NCI-H1694 (cell line): ENCODE measurements around the gene DNAH11.
"Not testable (repeated sequence)": the region's sequence is repeated elsewhere in the genome, so short reads cannot be mapped to it uniquely, and the experiment has no call there.

Source experiments
- DNase-seq: peaks from one replicate; lab custom pipeline; 2025; lab: John Stamatoyannopoulos, UW

DNAH11 gene

DNA sequence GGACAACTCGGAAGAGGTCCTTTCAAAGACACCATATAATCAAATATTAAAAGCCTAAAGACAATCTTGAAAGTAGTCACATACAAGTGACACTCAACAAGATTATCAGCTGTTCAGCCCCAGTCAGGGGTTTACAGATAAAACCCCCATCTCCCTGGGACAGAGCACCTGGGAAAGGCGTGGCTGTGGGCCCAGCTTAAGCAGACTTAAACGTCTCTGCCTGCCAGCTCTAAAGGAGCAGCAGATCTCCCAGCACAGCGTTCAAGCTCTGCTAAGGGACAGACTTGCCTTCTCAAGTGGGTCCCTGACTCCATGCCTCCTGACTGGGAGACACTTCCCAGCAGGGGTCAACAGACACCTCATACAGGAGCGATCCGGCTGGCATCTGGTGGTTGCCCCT lies 384.9 kb downstream of the DNAH11 start:
- no peak for DNase-seq

DNA sequence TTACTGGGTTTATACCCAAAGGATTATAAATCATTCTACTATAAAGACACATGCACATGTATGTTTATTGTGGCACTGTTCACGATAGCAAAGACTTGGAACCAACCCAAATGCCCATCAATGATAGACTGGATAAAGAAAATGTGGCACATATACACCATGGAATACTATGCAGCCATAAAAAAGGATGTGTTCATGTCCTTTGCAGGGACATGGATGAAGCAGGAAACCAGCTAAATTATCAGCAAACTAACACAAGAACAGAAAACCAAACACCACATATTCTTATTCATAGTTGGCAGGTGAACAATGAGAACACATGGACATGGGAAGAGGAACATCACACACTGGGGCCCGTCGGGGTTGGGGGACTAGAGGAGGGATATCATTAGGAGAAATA lies 390.5 kb downstream of the DNAH11 start:
- not testable (repeated sequence) for DNase-seq

DNA sequence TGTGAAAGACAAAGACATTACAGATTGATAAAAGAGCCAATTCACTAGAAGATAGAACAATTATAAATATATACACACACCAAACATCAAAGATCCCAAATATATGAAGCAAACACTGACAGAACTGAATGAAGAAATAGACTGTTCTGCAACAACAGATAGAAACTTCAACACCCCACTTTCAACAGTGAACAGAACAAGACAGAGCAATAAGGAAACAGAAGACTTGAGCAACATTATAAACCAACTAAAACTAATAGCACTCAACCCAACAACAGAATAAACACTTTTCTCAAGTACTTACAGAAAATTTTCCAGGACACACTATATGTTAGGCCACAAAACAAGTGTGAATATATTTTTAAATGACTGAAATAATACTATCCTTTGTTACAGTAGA lies 392.0 kb downstream of the DNAH11 start:
- no peak for DNase-seq

DNA sequence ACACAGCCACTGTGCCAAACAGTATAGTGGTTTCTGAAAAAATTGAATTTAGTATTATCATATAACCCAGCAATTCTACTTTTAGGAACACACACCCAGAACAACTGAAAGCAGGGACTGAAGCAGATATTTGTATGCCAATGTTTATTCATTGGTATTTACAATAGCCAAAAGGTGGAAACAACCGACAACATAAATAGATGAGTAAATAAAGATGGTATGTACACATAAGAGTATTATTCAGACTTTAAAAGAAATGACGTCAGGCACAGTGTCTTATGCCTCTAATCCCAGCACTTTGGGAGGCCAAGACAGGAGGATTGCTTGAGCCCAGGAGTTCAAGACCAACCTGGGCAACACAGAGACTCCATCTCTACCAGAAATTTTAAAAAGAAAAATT lies 395.6 kb downstream of the DNAH11 start:
- no peak for DNase-seq

DNA sequence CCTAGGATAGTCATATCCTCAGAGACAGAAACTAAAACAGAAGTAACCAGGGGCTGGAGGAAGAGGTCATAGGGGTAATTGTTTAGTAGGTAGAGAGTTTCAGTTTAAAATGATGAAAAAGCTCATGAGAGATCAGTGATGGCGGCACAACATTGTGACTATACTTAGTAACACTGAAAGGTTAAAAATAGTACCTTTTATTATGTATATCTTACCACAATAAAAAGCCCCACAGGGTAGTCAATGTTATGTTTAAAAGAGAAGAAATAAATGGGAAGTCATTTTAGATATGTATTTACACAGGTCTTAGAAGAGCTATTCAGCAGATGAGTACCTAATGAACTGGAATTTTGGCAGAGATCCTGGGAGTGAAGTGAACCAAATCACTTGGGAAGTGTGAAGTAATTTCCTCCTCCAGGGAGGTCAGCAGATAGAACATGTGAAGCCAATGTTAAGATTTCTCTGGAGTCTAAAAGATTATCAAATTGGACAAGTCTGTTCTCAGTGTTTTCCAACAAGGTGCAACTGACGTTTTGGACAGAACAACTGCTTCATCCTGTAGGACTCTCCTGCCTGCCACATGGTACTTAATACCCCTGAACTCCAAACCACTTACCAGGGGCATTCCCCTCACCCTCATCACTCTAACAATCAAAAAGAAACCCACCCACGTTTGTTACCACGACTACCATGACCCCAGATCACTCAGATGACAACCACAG lies 396.5 kb downstream of the DNAH11 start:
- DNase-seq, result no peak

DNA sequence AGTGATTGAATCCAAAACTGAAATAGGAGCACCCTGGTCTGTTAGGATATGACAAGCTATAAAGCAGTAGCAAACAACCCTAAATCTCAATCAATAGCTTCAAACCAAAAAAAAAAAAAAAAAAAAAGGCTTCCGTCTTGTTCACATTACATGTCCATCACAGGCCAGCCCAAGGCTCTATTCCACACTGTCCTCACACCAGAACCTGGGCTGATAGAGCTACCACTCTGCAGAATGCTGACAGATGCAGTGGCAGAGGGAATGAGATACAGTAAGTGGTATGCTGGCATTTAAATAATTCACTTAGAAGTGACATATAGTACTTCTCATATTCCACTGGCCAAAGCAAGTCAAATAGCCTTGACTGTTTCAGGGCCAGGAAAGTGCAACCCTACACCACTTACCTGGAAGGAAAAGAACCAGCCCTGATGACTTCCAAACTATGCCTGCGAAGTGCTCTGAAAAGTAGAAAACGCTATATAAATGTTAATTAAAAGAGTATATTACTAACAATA lies 397.1 kb downstream of the DNAH11 start:
- no peak for DNase-seq

DNA sequence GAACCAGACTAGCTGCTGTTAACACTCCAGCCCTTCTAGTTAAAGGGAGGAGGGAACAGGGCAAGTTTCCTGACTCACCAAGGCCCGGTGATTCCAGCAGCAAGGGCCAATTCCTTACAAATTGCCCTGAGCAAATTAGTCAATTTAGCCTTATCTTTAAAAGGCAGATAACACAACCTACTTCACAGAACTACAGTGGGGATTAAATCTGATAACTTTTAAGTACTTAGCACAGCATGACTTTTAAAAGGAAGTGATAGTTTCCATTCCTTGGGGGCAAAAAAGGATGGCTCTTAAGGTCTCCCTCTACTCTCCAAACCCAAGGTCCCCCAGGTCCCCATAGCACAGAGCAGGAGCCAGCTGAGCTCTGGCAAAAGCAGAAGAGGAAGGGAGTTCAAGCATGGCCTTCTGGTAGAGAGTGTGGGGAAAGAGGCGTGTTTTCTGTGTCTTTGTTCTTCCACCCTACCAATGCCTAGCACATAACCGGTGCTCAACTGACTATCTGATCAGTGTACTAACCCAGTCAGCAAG lies 398.8 kb downstream of the DNAH11 start:
- no peak for DNase-seq

DNA sequence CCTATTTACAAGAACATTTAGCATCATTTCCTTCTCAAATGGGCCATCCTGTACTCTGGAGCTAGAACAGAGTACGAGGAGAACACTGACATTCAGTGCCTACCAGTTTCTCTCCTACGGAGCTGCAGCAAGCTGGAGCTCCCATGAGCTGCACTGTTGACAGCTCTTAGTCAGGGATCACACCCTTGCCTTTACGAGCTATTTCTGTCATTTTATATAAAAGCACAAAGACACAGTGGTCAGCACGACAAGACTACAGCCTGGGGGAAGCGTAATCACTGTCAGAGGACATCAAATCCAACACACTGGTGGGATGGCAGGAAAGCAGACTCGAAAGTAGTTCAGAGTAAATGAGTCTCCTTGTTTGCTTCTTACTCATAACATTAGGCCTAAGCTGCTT lies 400.1 kb downstream of the DNAH11 start:
- no peak for DNase-seq

DNA sequence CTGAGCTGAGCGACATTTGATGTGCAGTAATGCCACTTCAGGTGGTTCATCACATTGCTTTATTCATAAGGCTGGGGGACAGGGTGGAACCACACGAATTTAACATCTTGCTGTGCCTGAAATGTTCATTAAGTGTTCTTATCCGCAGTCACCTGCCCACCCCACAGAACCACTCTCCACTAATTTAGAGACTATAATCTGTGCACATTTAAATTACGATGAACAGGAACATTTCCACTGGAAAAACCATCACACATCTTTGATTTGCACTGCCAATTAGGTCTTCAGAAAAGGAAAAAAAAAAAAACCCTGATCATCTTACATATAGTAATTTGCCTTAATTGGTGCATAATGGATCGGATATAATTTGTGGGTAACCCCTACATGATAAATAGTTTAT lies 400.6 kb downstream of the DNAH11 start:
- no peak for DNase-seq

DNA sequence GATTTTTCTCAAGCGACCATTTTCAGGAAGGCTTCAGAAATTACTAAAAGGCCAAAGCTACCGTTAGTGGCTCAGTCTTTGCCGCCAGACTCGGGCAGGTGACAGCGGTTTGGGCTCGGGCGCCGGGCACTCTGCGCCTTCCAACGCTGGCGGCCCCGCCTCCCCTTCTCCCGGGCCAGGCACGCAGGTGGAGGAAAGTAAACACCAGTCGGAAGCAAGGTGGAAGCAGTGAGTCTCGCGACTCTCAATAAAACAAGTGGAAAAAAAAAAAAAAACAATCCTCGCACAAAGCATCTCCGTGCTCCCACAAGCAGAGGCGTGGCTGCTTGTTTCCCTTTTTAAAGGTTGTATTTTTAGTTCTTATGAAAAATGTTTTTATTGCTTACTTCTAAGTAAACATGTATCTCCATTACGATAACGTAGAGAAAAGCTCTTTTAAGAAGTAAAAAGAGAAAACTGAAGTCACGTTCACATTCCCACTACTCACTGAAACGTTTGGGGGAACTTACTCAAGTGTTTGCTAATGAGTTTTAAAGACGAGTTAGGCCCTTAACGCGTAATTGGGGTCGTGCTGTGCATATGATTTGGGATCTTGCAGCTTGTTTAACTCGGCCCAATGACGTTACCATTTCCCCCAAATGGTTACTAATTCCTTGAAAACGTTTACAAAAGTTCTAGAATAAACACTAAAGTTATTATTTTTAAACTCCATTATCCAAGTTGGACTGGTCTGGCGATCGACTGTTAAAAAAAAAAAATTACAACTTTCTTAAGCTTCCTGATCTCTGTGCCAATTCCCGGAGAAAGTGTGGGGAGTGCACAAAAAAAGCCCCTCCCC lies 402.0 kb downstream of the DNAH11 start:
- DNase-seq, result no peak

DNA sequence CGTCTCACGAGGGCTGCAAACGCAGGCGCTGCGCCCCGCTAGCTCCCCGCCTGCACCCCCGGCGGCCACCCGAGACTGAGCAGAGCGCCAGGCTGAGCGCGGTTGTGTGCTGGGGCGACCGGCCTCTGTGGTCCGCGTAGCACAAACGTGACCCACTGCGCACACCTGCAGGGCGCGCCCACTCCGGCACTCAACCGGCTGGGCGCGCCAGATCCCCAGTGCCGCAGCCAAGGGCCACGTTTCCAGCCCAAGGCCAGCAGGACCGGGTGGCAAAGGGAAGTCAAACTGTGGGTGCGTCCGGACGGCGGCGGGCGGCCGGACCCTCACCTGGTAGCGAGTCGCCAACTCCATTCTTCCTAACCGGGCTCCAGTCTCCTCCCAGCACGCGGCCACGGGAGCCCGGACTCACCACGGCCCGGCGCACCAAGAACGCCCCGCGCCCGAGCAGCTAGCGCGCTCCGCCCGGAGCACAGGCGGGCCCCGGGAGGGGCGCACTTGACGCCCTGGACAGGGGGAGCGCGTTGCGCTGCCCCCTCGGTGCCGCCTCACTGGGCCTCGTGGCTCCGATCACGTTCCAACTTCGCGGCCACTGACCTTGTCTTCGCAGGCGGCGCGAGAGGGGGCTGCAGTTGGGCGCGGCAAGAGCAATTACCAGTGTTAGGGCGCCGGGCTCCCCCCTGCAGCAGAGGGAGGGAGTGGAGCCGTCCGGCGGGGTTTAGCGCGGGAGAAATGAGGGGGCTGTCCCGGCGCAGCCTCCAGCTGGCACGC lies 402.8 kb downstream of the DNAH11 start, which contains the start of gene CDCA7L:
Gene CDCA7L, minus strand, starts transcription at position 446 of the 768 bp plus-strand sequence. Its CDS starts 95 bp downstream, at position 351.
- peak; percentile 24 for DNase-seq

DNA sequence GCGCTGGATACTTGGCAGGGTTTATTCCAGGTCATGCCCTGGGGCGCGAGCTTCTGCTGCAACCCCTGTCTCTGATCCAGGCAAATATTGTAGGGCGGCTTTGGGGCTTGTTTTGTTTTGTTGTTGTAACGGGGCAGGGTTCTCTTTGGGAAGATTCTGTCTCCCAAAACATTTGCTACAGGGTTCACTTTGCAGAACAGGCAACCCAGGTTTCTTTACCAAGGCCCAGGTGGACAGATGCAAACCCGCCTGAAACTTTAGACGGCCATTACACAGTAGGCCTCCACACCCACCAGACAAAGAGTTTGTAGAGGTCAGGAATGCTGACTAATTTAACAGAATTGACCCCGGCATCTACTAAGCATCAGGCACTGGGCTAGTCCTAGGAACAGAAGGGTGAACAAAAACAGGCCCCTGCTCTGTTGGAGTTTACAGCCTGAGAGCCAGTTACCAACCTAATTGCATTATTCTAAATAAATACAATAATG lies 403.4 kb downstream of the DNAH11 start:
- no peak for DNase-seq

DNA sequence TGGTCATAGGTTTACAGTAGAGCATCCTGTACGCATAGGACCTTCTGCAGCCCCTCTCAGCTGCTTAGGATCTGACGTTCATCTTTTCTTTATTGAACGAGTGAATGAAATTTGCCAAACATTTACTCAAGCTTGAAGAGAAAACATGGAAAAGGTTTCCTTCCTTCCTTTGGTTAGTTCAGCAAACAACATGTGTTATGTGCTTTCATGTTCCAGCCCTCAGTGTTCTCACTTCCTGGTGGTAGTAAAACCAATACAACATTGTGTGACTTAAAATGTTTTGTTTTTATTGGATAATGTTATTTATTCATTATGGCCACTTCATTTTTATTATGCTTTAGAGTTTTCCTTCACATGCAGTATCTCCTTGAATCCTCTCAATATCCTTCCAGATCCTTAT lies 404.2 kb downstream of the DNAH11 start:
- DNase-seq, result no peak

DNA sequence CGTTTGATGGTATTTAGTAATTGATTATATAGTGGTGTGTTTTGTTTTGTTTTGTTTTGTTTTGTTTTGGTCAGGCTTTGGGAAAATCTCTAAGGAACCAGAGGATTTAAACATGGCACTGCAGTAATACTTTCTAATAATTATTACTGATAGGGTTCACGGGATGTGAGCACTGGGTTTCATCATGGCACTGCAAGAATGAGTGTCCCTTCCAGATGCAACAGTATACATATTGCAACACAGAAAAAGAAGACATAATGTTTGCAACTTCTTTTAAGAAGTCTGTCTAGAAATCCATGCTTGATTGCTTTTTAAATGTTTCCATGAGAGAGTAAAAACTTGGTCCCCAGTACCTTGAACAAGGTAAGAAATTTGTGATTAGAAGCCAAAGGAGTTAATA lies 405.1 kb downstream of the DNAH11 start:
- no peak for DNase-seq

DNA sequence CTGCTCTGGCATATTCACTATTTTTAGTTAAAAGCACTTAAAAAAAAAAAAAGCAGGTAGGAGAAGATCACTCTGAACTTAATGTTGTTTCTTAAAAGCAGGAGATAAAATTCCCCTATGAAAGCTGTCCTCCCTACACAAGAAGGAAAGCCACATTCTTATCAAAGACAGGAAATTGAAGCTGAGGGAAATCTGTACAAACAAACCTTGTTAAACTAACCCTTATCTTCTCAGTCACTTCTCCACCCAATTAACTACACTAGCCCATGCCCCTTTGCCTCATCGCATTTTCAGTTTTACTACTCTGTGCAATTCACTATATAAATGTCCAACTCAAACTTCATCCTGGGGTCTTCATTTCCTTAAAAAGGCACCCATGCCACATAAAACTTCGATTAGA lies 405.5 kb downstream of the DNAH11 start:
- DNase-seq, result no peak

DNA sequence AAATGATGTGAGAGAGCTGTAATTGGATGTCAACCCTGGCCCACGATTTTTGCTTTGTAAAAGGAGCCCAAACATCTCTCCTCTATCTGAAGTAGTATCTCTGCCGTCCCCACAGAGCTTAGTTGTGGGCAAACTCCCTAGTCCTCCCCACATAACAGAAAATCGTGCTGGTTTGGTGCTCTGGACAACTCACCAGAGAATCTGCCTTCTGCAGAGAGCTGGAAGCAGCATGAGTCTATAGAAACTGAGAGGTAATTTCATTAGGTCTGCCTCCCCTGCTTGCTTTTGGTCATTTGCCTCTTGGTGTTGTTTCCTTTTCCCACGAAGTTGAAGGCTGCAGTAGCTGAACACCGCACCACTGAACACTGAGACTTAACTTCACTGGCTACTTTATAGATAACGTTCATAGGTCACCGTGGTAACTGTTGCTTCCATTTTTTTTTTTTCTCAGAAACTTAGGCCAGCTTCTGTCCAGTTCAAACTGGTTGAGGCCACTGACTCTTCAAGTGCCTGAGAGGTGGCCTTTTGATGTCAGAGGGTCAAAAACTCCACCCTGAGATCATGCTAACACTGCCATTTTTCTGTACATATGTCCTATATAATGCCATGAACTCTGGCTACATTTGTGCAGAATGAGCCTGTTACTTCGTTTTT lies 406.2 kb downstream of the DNAH11 start:
- no peak for DNase-seq
